H7 (cell line): ENCODE measurements around the gene PLA2G4C. TPM values are rescaled to one million over a fixed set of nuclear protein-coding genes. Genes with fewer than 3 reads are reported as not detected.

Experiments
- DNase-seq: peaks from one replicate; pipeline ENCODE4 v3.0.0; 2012
- H3K27me3 ChIP-seq: 2 replicates; pipeline ENCODE4 v1.6.0; 2011; ENCODE audit warnings: mild to moderate bottlenecking, low read length; ENCODE audit not compliant: control insufficient read depth, insufficient read depth
- H3K36me3 ChIP-seq: replicated peaks from 2 replicates; pipeline ENCODE4 v1.5.1; 2011; ENCODE audit warnings: low read length; ENCODE audit not compliant: control insufficient read depth, insufficient read depth
- H3K4me3 ChIP-seq: 2 replicates; pipeline ENCODE4 v1.5.1; 2011; ENCODE audit warnings: low read depth, mild to moderate bottlenecking, control low read depth, low read length, moderate library complexity; ENCODE audit not compliant: insufficient read depth
- total RNA-seq: library from RNA; depleted of rRNA; stranded (reverse); fragments of >200 nt; shearing (Covaris generic); gene quantifications from 2 replicates; pipeline ENCODE4 v1.2.3, GENCODE V29; 2014; rRNA removed

The PLA2G4C gene
- total RNA-seq, 1 experiment from 2014 or later = not detected

DNA sequence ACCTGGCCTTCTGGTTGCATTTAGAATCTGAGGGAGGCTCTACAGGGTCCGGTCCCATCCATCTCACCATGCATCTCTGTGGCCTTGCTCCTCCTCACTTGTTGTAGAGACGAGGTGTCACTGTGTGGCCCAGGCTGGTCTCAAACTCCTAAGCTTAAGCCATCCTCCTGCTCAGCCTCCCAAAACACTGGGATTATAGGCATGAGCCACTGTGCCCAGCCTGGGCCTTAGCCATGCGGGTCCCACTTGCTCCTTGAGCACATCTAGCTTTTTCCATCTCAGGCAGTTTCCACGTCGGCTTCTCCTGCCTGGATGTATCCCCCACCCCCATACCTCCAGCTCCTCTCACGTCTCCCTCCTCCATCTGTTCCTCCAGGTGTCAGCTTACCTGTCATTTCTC lies 106.4 kb downstream of the PLA2G4C start:
- Histone ChIP-seq H3K36me3 (no peaks in the 10 kb centered on the region), H3K27me3 (no peaks in the 10 kb centered on the region), H3K4me3 (no peak overlapping the region)
- no peak for DNase-seq

GRCh38 chr19:48000846-48001245 lies 109.8 kb downstream of the PLA2G4C start:
- Histone ChIP-seq H3K36me3 (no peaks in the 10 kb centered on the region), H3K4me3 (no peak overlapping the region), H3K27me3 (no peaks in the 10 kb centered on the region)
- DNase-seq = no peak

DNA sequence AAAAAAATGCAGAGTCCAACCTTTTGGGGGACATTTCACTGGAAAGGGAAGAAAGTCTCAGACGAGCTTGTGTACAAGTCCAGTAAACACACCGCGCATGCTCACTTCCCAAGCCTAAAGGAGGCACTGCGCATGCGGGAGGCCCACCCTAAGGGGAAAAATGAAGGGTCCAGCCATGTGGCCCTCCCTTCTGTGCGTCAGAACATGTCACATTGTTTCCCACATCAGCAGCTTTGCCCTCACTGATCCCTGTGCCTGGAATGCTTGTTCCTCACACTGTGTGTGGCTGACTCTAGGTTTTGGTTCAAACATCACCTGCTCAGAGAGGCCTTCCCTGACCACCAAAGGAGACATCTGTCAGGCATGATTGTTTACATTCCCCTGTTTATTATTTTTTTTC lies 111.8 kb downstream of the PLA2G4C start:
- no peak overlapping the region for H3K4me3 ChIP-seq
- no peaks in the 10 kb centered on the region for H3K36me3 ChIP-seq
- no peak for DNase-seq
- H3K27me3 ChIP-seq = no peaks in the 10 kb centered on the region

Other genes with a start within 250 kb of the PLA2G4C start
- gene SULT2A1, start 224.5 kb downstream of the PLA2G4C start, total RNA-seq = not detected in 2 replicates
- not detected in 2 replicates for gene BSPH1, start 118.6 kb downstream of the PLA2G4C start, total RNA-seq
- gene ELSPBP1, start 116.2 kb downstream of the PLA2G4C start, total RNA-seq = not detected in 2 replicates
- not detected in 2 replicates for gene CABP5, start 66.7 kb downstream of the PLA2G4C start, total RNA-seq
- 90.7 and 100 TPM in 2 replicates for gene LIG1, start 59.5 kb upstream of the PLA2G4C start, total RNA-seq
- 1.7 and 3.0 TPM in 2 replicates for gene ZSWIM9, start 59.9 kb upstream of the PLA2G4C start, total RNA-seq
- 0.55 and 1.1 TPM in 2 replicates for gene CARD8, start 145.1 kb upstream of the PLA2G4C start, total RNA-seq
- gene ZNF114, start 159.3 kb upstream of the PLA2G4C start, total RNA-seq = 12.8 and 17.9 TPM in 2 replicates
- 29.9 and 57.5 TPM in 2 replicates for gene EMP3, start 214.7 kb upstream of the PLA2G4C start, total RNA-seq